KMS-11 (cell line): ENCODE measurements around the gene LTB.

Experiments
- H2AFZ ChIP-seq: fragments of 200-600 bp; sonication (generic); 2 replicates; pipeline ENCODE4 v1.6.1; 2016; ENCODE audit warnings: antibody characterized with exemption, mixed run types, low read depth
- H3K27ac ChIP-seq: fragments of 200-600 bp; sonication (generic); 2 replicates; pipeline ENCODE4 v1.6.1; 2016; ENCODE audit warnings: mild to moderate bottlenecking, mixed run types
- H3K27me3 ChIP-seq: fragments of 200-600 bp; sonication (generic); 2 replicates; pipeline ENCODE4 v1.6.1; 2017; ENCODE audit warnings: mild to moderate bottlenecking, low read depth, mixed run types, moderate library complexity; ENCODE audit not compliant: insufficient read depth
- H3K36me3 ChIP-seq: fragments of 200-600 bp; sonication (generic); 2 replicates; pipeline ENCODE4 v1.6.1; 2017; ENCODE audit warnings: mild to moderate bottlenecking, mixed run types; ENCODE audit not compliant: insufficient read depth
- H3K4me1 ChIP-seq: fragments of 200-600 bp; sonication (generic); 2 replicates; pipeline ENCODE4 v1.6.1; 2016; ENCODE audit warnings: mild to moderate bottlenecking, low read depth, mixed run types; ENCODE audit not compliant: poor library complexity, severe bottlenecking
- H3K4me2 ChIP-seq: fragments of 200-600 bp; sonication (generic); 2 replicates; pipeline ENCODE4 v1.7.0; 2016; ENCODE audit warnings: mild to moderate bottlenecking, mixed run types
- H3K4me3 ChIP-seq: fragments of 200-600 bp; sonication (generic); IDR thresholded peaks from 2 replicates; pipeline ENCODE4 v1.6.1; 2017; ENCODE audit warnings: low read depth, low read length, mixed read lengths; ENCODE audit not compliant: insufficient read depth
- H3K79me2 ChIP-seq: fragments of 200-600 bp; sonication (generic); 2 replicates; pipeline ENCODE4 v1.6.1; 2016; ENCODE audit warnings: low read depth, mixed run types; ENCODE audit not compliant: insufficient read depth
- H3K9ac ChIP-seq: fragments of 200-600 bp; sonication (generic); 2 replicates; pipeline ENCODE4 v1.6.1; 2016; ENCODE audit warnings: mild to moderate bottlenecking, mixed run types
- H4K20me1 ChIP-seq: fragments of 200-600 bp; sonication (generic); 2 replicates; pipeline ENCODE4 v1.6.1; 2016; ENCODE audit warnings: mild to moderate bottlenecking, mixed run types; ENCODE audit not compliant: insufficient read depth
- CTCF ChIP-seq: fragments of 200-600 bp; sonication (generic); conservative IDR thresholded peaks from 2 replicates; pipeline ENCODE4 v1.6.1; 2017; ENCODE audit warnings: low read depth, mild to moderate bottlenecking, antibody characterized with exemption, low read length, moderate library complexity, mixed read lengths

Gene LTB

GRCh38 chr6:31560697-31561058 lies 21.5 kb downstream of the LTB start:
- Histone ChIP-seq H2AFZ (no peak overlapping the region), H3K4me3 (no peak overlapping the region), H3K4me2 (no peak overlapping the region), H4K20me1 (no peaks in the 10 kb centered on the region), H3K27me3 (peaks cover 13% of the 10 kb centered on the region), H3K9ac (no peak overlapping the region), H3K4me1 (peaks cover 17% of the 10 kb centered on the region), H3K36me3 (no peaks in the 10 kb centered on the region), H3K79me2 (no peaks in the 10 kb centered on the region), H3K27ac (no peak overlapping the region)
- TF ChIP-seq CTCF = no peak

GRCh38 chr6:31559958-31560696 lies 22.1 kb downstream of the LTB start:
- peaks cover 17% of the 10 kb centered on the region for H3K4me1 ChIP-seq
- no peaks in the 10 kb centered on the region for H4K20me1 ChIP-seq
- no peak overlapping the region for H2AFZ ChIP-seq
- no peak for TF ChIP-seq CTCF
- peaks cover 11% of the 10 kb centered on the region for H3K27me3 ChIP-seq
- no peak overlapping the region for H3K4me3 ChIP-seq
- H3K36me3 ChIP-seq = no peaks in the 10 kb centered on the region
- no peak overlapping the region for H3K4me2 ChIP-seq
- H3K27ac ChIP-seq = no peak overlapping the region
- no peaks in the 10 kb centered on the region for H3K79me2 ChIP-seq
- H3K9ac ChIP-seq = no peak overlapping the region

- H3K36me3 ChIP-seq = no peaks in the 10 kb centered on the region
- H3K27me3 ChIP-seq = peaks cover 6% of the 10 kb centered on the region; the same call in 1 of the 2 replicates
- H2AFZ ChIP-seq = no peak overlapping the region
- peaks cover 17% of the 10 kb centered on the region for H3K4me1 ChIP-seq
- H3K27ac ChIP-seq = no peak overlapping the region
- no peak overlapping the region for H3K4me2 ChIP-seq
- no peak overlapping the region for H3K9ac ChIP-seq
- H3K79me2 ChIP-seq = no peaks in the 10 kb centered on the region
- no peak overlapping the region for H3K4me3 ChIP-seq
- H4K20me1 ChIP-seq = no peaks in the 10 kb centered on the region
- no peak for TF ChIP-seq CTCF
Measured at GRCh38 chr6:31559606-31559957, 22.6 kb downstream of the LTB start.

GRCh38 chr6:31558631-31559500 lies 23.4 kb downstream of the LTB start:
- Histone ChIP-seq H2AFZ (no peak overlapping the region), H3K27me3 (peaks cover 6% of the 10 kb centered on the region; the same call in 1 of the 2 replicates), H3K9ac (no peak overlapping the region), H4K20me1 (no peaks in the 10 kb centered on the region), H3K27ac (no peak overlapping the region), H3K79me2 (no peaks in the 10 kb centered on the region), H3K4me1 (peaks cover 17% of the 10 kb centered on the region), H3K4me2 (no peak overlapping the region), H3K4me3 (no peak overlapping the region), H3K36me3 (no peaks in the 10 kb centered on the region)
- no peak for TF ChIP-seq CTCF
